ENCODE measurements around the gene NPNT.

GRCh38 chr4:106011387-106011786, 116.1 kb downstream of the NPNT start:
- TF ChIP-seq CTCF (IDR thresholded peaks at IDR 0.05) (no peak), EP300 (IDR thresholded peaks at IDR 0.05) (no peak), POLR2A (IDR thresholded peaks at IDR 0.05) (no peak)
